ENCODE measurements around the gene GP9.

GP9 gene

DNA sequence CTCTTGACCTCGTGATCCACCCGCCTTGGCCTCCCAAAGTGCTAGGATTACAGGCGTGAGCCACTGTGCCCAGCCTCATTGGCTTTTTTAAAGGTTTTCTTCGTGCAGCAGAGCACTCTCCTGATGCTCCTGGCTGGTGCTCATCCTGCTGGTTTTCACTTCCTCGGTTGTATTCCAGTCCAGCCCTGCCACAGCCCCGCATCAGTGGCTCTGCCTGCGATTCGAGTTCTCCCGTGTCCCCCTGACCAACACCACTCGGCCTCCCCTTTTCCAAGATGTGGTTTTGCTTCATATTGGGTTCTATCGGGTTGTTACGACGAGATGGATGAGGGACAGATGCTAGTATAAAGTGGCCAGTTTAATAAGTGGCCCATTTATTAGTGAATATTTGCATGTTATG, 31.7 kb upstream of the GP9 start:
- DNase-seq (ENCODE audit: low read depth) = no peak

- no peak for DNase-seq (ENCODE audit: low read depth)
These were observed 30.0 kb upstream of the GP9 start for GRCh38 chr3:129030611-129031010.

- DNase-seq (ENCODE audit: low read depth) = no peak
These were observed 28.9 kb upstream of the GP9 start for GRCh38 chr3:129031476-129032215.

GRCh38 chr3:129032716-129033115, 27.9 kb upstream of the GP9 start:
- DNase-seq (ENCODE audit: low read depth) = no peak

DNA sequence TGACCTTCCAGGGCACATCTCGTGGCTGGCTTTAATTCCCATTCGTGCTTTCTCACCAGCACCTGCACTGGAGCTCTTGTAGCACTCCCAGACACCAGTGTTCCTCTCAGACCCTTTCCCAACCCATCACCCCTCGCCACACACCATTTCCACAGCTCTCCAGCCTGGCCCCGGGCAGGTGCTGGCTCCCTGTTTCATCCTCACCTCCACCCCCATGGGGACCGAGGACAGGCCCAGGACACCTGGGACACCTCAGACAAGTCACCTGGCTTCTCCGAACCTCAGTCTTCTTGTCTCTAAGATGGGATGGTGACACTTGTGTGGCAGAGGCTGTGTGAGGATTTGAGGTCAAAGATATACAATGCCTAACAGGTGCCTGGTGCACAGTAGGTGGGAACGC, 27.4 kb upstream of the GP9 start:
- DNase-seq (ENCODE audit: low read depth) = no peak

- no peak for DNase-seq (ENCODE audit: low read depth)
These were observed 26.8 kb upstream of the GP9 start for GRCh38 chr3:129033633-129034321.

DNA sequence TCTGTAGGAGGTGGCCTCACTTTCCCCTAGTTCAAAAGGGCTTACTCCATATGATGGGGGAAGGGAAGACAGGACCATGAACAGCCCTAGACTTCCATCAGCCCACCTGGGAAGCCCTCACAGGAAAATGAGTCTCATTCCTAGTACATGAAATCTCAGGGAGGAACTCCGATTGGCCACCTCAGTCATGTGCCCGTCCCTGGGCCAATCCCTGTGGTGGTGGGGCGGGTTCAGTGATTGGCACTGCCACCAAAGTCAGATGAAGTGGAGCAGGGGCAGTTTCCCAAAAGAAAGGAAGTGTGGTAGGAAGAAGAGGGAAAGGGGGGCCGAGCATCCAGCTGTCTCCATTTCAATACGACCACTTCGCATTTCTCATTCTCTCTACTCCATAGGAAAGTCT, 25.9 kb upstream of the GP9 start:
- no peak for DNase-seq (ENCODE audit: low read depth)

GRCh38 chr3:129035360-129036221, 25.0 kb upstream of the GP9 start:
- DNase-seq (ENCODE audit: low read depth) = no peak

- DNase-seq (ENCODE audit: low read depth) = no peak
These were observed 24.1 kb upstream of the GP9 start for GRCh38 chr3:129036222-129037092.

- no peak for DNase-seq (ENCODE audit: low read depth)
These were observed 23.5 kb upstream of the GP9 start for GRCh38 chr3:129037093-129037419.

DNA sequence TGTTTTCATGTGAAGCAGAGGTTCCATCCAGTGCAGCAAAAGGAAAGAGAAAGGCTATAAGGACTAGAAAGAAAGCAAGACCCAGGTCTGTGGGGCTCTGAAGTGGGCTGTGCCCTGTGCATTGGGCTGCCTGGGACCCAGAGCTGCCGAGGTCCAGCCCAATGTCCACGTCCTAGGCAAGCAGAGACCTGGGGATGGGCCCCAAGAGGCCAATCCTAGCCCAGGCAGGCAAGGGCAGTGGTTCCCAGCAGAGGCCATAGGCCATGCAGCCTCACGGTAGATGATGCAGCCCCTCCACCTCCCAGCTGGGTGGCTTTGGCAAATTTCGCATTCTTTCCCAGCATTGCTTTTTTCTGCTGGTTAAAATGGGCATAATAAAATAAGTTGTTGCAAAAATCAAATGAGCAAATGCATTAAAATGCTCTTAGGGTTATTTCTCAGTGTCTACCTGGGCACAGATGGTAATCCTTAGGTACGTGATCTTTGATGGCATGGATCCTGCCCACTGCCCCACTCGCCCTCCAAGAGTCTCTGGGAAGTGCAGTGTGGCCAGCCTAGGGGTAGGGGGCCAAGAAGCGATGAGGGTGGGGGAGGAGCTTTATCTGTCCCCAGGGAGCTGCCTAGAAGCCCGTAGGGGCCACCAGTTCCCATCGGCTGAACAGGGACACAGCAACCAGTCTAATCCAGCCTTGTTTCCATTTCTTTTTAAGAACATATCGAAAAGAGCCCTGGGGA, 22.3 kb upstream of the GP9 start:
- DNase-seq (ENCODE audit: low read depth) = no peak

- no peak for DNase-seq (ENCODE audit: low read depth)
These were observed 21.1 kb upstream of the GP9 start for GRCh38 chr3:129039271-129040038.

GRCh38 chr3:129040039-129040336, 20.6 kb upstream of the GP9 start:
- no peak for DNase-seq (ENCODE audit: low read depth)

DNA sequence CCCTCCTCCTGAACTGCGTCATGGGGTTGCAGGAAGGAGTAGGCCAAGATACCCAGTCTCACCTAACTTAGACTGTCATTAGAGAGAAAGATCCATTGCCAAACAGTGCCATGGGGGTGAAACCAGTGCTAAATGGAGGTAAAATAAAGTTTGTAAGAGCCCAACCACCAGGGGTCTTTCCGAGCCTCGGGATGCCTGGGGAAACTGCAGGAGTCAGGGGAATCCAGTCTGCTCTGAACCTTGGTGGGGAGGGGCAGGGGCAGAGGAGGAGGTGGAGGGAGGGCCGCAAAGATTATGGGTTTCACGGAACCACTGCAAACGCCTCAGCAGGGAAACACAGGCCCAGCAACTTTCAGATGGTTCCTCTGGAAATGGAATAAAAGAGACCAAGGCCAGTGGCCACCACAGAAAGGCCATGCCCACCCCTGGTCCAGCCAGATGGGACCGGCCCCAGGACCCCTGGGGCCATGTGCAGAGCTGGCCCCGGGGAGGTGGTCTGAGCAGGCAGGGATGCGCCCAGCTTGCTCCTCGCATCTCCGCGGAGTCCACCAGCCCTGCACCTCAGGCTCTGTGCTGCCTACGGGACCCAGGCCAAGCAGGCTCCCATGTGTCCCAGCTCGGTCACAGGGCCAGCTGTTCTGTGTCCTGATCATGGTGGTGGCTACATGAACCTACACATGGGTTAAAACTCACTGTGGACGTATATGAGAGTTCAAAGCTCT, 19.8 kb upstream of the GP9 start:
- DNase-seq (ENCODE audit: low read depth) = no peak

DNA sequence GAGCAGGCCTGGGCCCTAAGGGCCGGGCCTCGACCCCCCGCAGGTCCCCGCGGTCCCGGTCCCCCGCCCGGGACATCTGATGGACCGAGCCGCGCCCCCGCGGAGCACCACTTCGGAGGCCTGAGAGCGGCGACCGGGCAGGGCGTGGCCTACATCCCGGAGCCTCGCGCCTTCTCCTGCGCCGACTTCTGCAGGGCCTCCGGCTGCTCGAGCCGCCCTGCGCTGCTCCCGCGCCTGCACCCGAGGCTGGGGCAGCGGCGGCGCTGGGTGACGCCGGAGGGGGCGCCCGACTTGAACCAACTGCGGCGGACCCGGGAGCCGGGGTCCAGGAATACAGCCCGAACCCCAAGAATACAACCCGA, 14.9 kb upstream of the GP9 start:
- DNase-seq (ENCODE audit: low read depth) = peak; percentile 14

DNA sequence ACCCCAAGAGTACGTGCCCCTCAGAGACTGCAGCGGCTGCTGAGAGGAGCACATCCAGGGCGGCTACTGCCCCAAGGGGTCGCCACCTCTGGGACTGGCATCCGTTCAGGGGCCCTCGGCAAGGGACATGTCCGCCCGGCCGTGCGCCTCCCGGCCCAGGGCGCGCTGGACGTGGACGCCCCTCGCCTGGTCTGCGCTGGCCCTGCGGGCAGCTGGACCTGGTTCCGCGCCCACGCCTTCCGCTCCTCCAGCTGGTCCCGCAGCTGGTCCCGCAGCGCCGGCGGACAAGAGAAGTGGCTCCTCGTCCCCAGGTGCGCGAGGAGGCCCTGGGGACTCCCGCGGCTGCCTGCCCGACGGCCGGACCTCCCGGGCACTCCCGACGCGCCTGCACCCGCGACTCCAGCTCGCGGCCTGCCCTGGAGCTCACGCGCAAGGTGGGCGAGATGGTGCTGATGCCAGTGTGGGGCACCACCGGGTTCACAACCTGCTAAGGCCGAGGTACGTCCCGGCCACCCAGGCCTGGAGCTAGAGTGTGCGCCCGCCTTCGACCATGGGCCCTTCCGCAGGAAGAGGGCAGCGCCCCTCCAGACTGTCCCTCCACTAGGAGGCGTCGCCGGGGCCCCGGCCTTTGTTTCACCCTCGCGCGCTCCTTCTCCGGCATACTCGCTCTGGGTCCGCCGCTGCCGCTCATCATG, 14.4 kb upstream of the GP9 start:
- no peak for DNase-seq (ENCODE audit: low read depth)

DNA sequence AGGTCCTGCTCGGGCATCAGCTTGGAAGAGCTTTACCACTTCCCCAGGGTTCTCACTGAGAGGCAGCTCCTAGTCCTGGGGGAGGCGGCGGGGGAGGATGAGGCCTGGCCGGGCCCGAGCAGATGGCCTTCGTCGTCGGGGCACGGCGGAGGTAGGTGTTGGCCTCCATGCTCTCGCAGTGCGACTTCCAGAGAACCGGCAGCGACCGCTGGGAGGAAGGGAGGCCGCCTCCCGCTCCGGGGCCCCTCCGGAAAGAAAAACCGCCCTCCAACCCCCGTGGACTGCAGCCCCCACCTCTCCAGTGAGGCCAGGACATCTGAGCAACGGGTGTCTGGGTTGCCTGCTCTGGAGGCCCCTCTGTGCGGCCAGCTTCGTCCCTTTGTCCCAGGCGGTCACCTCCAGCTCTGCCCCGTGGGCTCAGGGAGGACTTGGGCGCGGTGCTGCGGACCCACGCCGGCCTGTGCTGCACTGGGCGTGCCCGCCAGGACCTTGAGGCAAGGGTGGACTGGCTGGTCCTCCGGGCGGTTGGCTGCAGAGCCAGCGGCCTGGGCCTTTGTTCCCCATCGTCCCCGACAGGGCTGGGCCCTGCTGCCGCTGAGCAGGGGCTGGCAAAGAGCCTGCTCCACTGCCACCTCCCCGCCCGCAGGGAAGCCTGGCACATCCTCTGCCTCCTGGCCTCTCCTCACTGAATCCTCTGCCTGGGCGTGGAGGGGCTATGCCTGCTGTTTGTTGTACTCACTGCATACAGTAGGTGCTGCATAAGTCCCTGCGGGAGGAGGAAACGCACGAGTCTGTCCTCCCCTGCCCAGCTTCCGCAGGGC, 13.6 kb upstream of the GP9 start:
- DNase-seq (ENCODE audit: low read depth) = no peak

DNA sequence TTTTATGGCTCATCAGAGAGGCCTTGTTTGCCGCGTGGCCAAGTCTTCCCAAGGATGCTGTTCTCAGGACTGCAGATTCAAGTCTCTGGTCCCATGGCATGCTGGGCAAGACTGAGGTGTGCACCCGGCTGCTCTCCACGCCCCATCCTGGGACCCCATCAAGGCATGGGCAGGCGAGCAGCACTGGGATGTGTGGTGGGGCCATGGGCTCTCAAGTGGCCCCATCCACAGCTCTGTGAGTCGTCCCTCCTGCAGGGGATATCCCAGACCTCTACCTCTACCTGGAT, 13.1 kb upstream of the GP9 start:
- no peak for DNase-seq (ENCODE audit: low read depth)

Measured in stimulated activated CD8-positive, alpha-beta memory T cell treated with anti-CD3 and anti-CD28 coated beads, Interleukin-15, amount 100 ng/mL, for 1 hour (primary cell).